Ovary (tissue), 10 donors: Measurements from ENCODE around the gene VGLL4. TPM values are rescaled to one million over a fixed set of nuclear protein-coding genes. Genes with fewer than 3 reads are reported as not detected.
A peak's percentile ranks its signal among the peaks of the same experiment; 100 is the strongest.

ENCODE experiments used
- DNase-seq, 5 donors: peaks; one replicate each; pipeline ENCODE4 v3.0.0-alpha.2; 2019 to 2020
- H3K27ac ChIP-seq, 2 donors: fragments of 200-600 bp; one replicate each; pipeline versions ENCODE4 v1.5.1 to v1.8.0; 2019 to 2022
- H3K27me3 ChIP-seq: fragments of 200-600 bp; one replicate; pipeline ENCODE4 v1.8.0; 2022
- H3K36me3 ChIP-seq: fragments of 200-600 bp; sonication (generic); one replicate; pipeline ENCODE4 v1.5.1; 2019
- H3K4me1 ChIP-seq: one replicate; pipeline ENCODE4 v1.8.1; 2013; ENCODE audit warnings: mild to moderate bottlenecking, moderate library complexity; ENCODE audit not compliant: insufficient read depth
- H3K4me3 ChIP-seq: fragments of 200-600 bp; sonication (generic); one replicate; pipeline ENCODE4 v1.5.1; 2017
- H3K9me3 ChIP-seq, 2 donors: fragments of 200-600 bp in 1 of 2; sonication (generic) in 1 of 2; one replicate each; pipeline versions ENCODE4 v1.5.1 to v1.8.1; 2013 to 2019; ENCODE audit warnings: mild to moderate bottlenecking in 1 of 2, moderate library complexity in 1 of 2
- EP300 ChIP-seq: sonication (generic); formaldehyde crosslinking; IDR thresholded peaks from one replicate; pipeline ENCODE4 v1.6.1; 2017; ENCODE audit warnings: antibody characterized with exemption
- POLR2A ChIP-seq: fragments of 450-650 bp; IDR thresholded peaks from one replicate; pipeline ENCODE4 v1.6.1; 2017; ENCODE audit warnings: antibody characterized with exemption, mild to moderate bottlenecking, moderate library complexity
- WGBS, 3 donors: extraction: QIAGEN DNeasy Blood & Tissue Kit in 1 of 3; methylation state at CpG; one replicate each; pipeline versions ENCODE4 v1.1.5 to v1.1.7; 2013 to 2017; 5-methylcytosine and 5-hydroxymethylcytosine counted together
- intact Hi-C, 4 donors: fragments of 100-400 bp; cut with DNase I; formaldehyde crosslinking; loops; one replicate each; pipeline versions ENCODE4 v1.11.0 to v1.15.1; 2022 to 2023
- long read RNA-seq, 3 donors: library from polyadenylated mRNA in 2 of 3; unstranded in 2 of 3; transcript quantifications; one replicate each; pipeline ENCODE4 v2.0.0 and lab custom pipeline, GENCODE V29; 2021 to 2026
- polyA plus RNA-seq, 2 donors: library from polyadenylated mRNA; stranded (reverse); fragments of 200-250 nt in 1 of 2; fragments of 350-450 nt in 1 of 2; fragmentation: Illumina TruSeq in 1 of 2; extraction: RNeasy Lipid Tissue Mini Kit (QIAGEN cat#74804) in 1 of 2; gene quantifications; one replicate each; pipeline ENCODE4 v1.2.3, GENCODE V29; 2013 to 2014
- total RNA-seq, 7 donors: library from RNA; depleted of rRNA in 2 of 7; stranded (reverse); fragments of >200 nt in 2 of 7; fragmentation: NEBNext Ultra II Directional in 3 of 7; extraction: Animal tissue kit (Norgen Biotek cat#: 25700) in 3 of 7; gene quantifications; one replicate each; pipeline versions ENCODE4 v1.1.0 to v1.2.4, GENCODE V29; 2016 to 2023
- TF ChIP-seq, protein P1 (sequence below), 3 donors: fragments of 450-650 bp in 2 of 3; fragments of 200-600 bp in 1 of 3; IDR thresholded peaks; one replicate each; pipeline versions ENCODE4 v1.5.1 to v1.8.0; 2016 to 2022; ENCODE audit warnings: antibody characterized with exemption in 3 of 3, mild to moderate bottlenecking in 1 of 3
- donor health status: DM: no; HTN: no; CAD: no; lungs with moderate emphysema.
- donor health status: DM: no; HTN: no; CAD: no.
- donor health status: Bipolar disorder and iron deficiency.
- donor health status: DM: yes; HTN: yes; CAD: no.
- donor health status: DM: no; HTN: no; CAD: no.
- donor health status: DM: yes; HTN: yes; CAD: no.

Gene VGLL4, protein sequence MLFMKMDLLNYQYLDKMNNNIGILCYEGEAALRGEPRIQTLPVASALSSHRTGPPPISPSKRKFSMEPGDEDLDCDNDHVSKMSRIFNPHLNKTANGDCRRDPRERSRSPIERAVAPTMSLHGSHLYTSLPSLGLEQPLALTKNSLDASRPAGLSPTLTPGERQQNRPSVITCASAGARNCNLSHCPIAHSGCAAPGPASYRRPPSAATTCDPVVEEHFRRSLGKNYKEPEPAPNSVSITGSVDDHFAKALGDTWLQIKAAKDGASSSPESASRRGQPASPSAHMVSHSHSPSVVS
- 100 to 1,000 TPM in 6 of 7 donors, 10 to 100 TPM in 1; 80.5 to 120 (median 106) TPM for total RNA-seq
- polyA plus RNA-seq: 100 to 1,000 TPM in 1 of 2 donors, 10 to 100 TPM in 1; 73.2 to 110 TPM
- long read RNA-seq, donor 1, transcript VGLL4-201 (6 exons, 3,725 nt): minor isoform, 34 of 242 reads
- long read RNA-seq, donor 1, transcript VGLL4-211 (5 exons, 1,377 nt): major isoform, 104 of 242 reads
- long read RNA-seq, donor 1, partial matches to known transcripts: 5 of 242 reads
- long read RNA-seq, donor 1, other reads (novel, unspliced or antisense): 98 of 242 reads
- long read RNA-seq, donor 2, transcript VGLL4-211 (5 exons, 1,377 nt): major isoform, 30 of 83 reads
- long read RNA-seq, donor 2, transcript VGLL4-201 (6 exons, 3,725 nt): minor isoform, 5 of 83 reads
- long read RNA-seq, donor 2, partial matches to known transcripts: 48 of 83 reads
- long read RNA-seq, donor 2, other reads (novel, unspliced or antisense): 0 of 83 reads
- long read RNA-seq, donor 3, transcript VGLL4-211 (5 exons, 1,377 nt): major isoform, 15 of 120 reads
- long read RNA-seq, donor 3, partial matches to known transcripts: 23 of 120 reads
- long read RNA-seq, donor 3, other reads (novel, unspliced or antisense): 75 of 120 reads

DNA sequence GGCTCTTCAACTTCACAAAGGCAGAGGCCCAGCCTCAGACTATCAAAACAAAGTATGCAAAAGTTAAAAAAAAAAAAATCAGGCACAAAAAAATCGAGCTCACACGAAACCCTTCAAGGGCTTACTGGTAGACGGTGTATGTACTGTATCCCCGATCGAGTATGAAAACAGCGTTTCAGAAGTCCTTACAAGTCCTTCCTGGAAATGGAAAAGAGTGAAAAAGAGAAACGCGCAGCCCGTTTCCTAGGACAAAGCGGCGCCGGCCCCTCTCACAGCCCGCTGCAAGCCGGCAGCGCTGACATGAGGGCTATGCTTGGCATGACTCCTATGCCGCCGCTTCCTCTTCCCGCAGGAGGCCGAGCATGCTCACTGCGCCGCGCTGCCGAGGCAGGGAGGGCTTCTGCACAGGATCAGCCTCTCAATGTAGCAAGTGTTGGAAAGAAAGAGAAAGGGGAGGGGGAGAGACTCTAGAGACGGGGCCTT, at the start of gene VGLL4:
Gene VGLL4, minus strand, starts transcription at position 311 of the 483 bp plus-strand sequence. CDS start 397 bp downstream, outside the sequence.
- TF ChIP-seq POLR2A: peak; percentile 53
- TF ChIP-seq, protein P1, sequence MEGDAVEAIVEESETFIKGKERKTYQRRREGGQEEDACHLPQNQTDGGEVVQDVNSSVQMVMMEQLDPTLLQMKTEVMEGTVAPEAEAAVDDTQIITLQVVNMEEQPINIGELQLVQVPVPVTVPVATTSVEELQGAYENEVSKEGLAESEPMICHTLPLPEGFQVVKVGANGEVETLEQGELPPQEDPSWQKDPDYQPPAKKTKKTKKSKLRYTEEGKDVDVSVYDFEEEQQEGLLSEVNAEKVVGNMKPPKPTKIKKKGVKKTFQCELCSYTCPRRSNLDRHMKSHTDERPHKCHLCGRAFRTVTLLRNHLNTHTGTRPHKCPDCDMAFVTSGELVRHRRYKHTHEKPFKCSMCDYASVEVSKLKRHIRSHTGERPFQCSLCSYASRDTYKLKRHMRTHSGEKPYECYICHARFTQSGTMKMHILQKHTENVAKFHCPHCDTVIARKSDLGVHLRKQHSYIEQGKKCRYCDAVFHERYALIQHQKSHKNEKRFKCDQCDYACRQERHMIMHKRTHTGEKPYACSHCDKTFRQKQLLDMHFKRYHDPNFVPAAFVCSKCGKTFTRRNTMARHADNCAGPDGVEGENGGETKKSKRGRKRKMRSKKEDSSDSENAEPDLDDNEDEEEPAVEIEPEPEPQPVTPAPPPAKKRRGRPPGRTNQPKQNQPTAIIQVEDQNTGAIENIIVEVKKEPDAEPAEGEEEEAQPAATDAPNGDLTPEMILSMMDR (IDR thresholded peaks at IDR 0.05): no peak
- Histone ChIP-seq H3K4me1 (peaks cover 18% of the 10 kb centered on the region), H3K27me3 (no peaks in the 10 kb centered on the region), H3K9me3 (no peaks in the 10 kb centered on the region), H3K27ac (peak within 1 kb of the TSS; percentile 77 to 91), H3K36me3 (no peaks in the 10 kb centered on the region), H3K4me3 (peak within 1 kb of the TSS; percentile 42)
- peak; percentile 88 to 92 (median 89) for DNase-seq
- intact Hi-C loops: loop anchor here (5.0 to 10.0 kb wide), 5 partner anchors 41 to 261 kb away; no protein-coding TSS in a partner anchor
- WGBS, 3 donors: 0 to 1% (median 0%) methylated on average over 24 of the region's 24 CpGs

DNA sequence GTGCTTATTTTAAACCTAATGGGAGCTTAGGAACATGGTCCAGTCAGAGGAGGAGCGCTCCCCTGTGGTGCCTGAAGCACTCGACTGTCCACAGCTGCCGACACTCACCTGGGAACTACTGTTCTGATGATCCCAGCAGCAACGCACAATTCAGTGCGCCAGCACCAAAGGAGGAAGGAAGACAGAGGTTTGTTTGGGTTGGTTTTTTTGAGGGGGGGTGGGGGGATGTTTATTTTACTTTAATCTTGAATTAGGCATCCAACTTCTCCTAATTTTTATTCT, 48.8 kb upstream of the VGLL4 start:
- TF ChIP-seq POLR2A (no peak), EP300 (no peak)
- TF ChIP-seq, protein P1 (IDR thresholded peaks at IDR 0.05): no peak
- H3K4me3 ChIP-seq: no peak overlapping the region
- DNase-seq: no peak
- no peaks in the 10 kb centered on the region for H3K4me1 ChIP-seq
- H3K27ac ChIP-seq: no peak overlapping the region
- H3K36me3 ChIP-seq: no peaks in the 10 kb centered on the region
- intact Hi-C loops: no loop called here
- H3K27me3 ChIP-seq: no peaks in the 10 kb centered on the region
- no peaks in the 10 kb centered on the region for H3K9me3 ChIP-seq
- WGBS, 3 donors: 75 to 94% (median 81%) methylated on average over 5 of the region's 5 CpGs

DNA sequence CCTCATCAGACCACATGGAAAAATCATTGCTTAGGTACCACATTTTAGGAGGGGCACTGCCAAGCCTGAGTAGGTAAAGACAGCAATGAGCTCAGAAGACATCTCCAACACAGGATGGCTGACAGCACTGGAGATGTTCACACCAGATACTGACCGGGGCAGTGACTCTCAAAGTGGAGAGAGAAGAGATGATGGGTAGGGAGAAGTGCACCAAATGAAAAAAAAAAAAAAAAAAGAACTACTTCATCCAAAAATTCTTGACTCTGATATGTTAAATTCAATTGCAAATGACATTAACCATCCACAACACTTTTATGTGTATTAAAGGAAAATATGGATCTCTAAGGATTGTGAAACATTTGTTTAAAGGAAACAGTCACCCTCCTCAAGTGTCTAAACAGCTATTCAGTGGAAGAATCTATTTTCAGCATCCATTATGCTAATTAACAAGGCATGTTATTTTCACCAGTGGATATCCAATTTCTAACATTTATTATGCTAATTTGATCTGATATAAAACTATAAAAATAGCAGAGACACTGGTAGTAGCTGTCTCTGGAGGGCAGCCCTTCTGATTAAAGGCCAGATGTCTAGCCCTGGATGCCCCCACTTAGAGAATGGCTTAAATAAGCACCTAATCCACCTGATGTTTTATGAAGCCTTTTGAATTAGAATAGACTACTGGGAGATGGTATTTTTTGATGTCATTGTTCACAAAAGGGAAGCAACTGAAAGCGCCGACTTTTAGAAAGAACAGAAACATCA, 48.2 kb upstream of the VGLL4 start:
- no peaks in the 10 kb centered on the region for H3K36me3 ChIP-seq
- H3K9me3 ChIP-seq: no peaks in the 10 kb centered on the region
- H3K4me3 ChIP-seq: no peak overlapping the region
- H3K4me1 ChIP-seq: no peaks in the 10 kb centered on the region
- 92 to 94% (median 94%) methylated on average over 3 of the region's 3 CpGs for WGBS, 3 donors
- TF ChIP-seq, protein P1 (IDR thresholded peaks at IDR 0.05): no peak
- TF ChIP-seq POLR2A (no peak), EP300 (no peak)
- no peaks in the 10 kb centered on the region for H3K27me3 ChIP-seq
- no peak for DNase-seq
- H3K27ac ChIP-seq: no peak overlapping the region
- intact Hi-C loops: no loop called here
